Smooth muscle cell (in vitro differentiated cells): Measurements from ENCODE around the gene SPTBN5. TPM values are rescaled to one million over a fixed set of nuclear protein-coding genes. Genes with fewer than 3 reads are reported as not detected.

Source experiments
- DNase-seq: peaks from one replicate; lab custom pipeline; 2025; ENCODE audit not compliant: unreplicated experiment; lab: John Stamatoyannopoulos, UW
- H2AFZ ChIP-seq: fragments of 200-600 bp; sonication (generic); 2 replicates; pipeline ENCODE4 v1.6.0; 2016; ENCODE audit warnings: antibody characterized with exemption, low read depth, mild to moderate bottlenecking
- H3F3A ChIP-seq: fragments of 200-600 bp; sonication (generic); 2 replicates; pipeline ENCODE4 v1.6.0; 2017; ENCODE audit warnings: antibody characterized with exemption, low read depth
- H3K27ac ChIP-seq: fragments of 200-600 bp; sonication (generic); 2 replicates; pipeline ENCODE4 v1.5.1; 2016; ENCODE audit warnings: low read depth, mild to moderate bottlenecking
- H3K27me3 ChIP-seq: fragments of 200-600 bp; sonication (generic); 2 replicates; pipeline ENCODE4 v1.6.1; 2016; ENCODE audit warnings: low read depth, mild to moderate bottlenecking
- H3K36me3 ChIP-seq: fragments of 200-600 bp; sonication (generic); 2 replicates; pipeline ENCODE4 v1.5.1; 2016; ENCODE audit warnings: low read depth
- H3K4me1 ChIP-seq: fragments of 200-600 bp; sonication (generic); 2 replicates; pipeline ENCODE4 v1.5.1; 2016; ENCODE audit warnings: low read depth
- H3K4me2 ChIP-seq: fragments of 200-600 bp; sonication (generic); 2 replicates; pipeline ENCODE4 v1.6.0; 2016; ENCODE audit warnings: mild to moderate bottlenecking
- H3K4me3 ChIP-seq: fragments of 200-600 bp; sonication (generic); 2 replicates; pipeline ENCODE4 v1.5.1; 2016; ENCODE audit warnings: mild to moderate bottlenecking
- H3K79me2 ChIP-seq: fragments of 200-600 bp; sonication (generic); 2 replicates; pipeline ENCODE4 v1.6.0; 2016; ENCODE audit warnings: low read depth, mild to moderate bottlenecking
- H3K9ac ChIP-seq: fragments of 200-600 bp; sonication (generic); 2 replicates; pipeline ENCODE4 v1.6.0; 2016; ENCODE audit warnings: low read depth
- H3K9me3 ChIP-seq: fragments of 200-600 bp; sonication (generic); replicated peaks from 2 replicates; pipeline ENCODE4 v1.5.1; 2016; ENCODE audit warnings: low read depth
- H4K20me1 ChIP-seq: fragments of 200-600 bp; sonication (generic); 2 replicates; pipeline ENCODE4 v1.6.0; 2016; ENCODE audit warnings: low read depth
- WGBS: methylation state at CpG from one replicate; pipeline ENCODE4 v1.1.7; 2016; ENCODE audit warnings: low lambda C conversion rate; 5-methylcytosine and 5-hydroxymethylcytosine counted together
- polyA plus RNA-seq: library from polyadenylated mRNA; unstranded; fragments of >200 nt; fragmentation: Nextera tagmentation; extraction: Ambion mirVana; gene quantifications from 2 replicates; pipeline ENCODE4 v1.2.1, GENCODE V29; 2016
- total RNA-seq: library from RNA; depleted of rRNA; stranded (reverse); fragments of >200 nt; gene quantifications from 2 replicates; pipeline ENCODE4 v1.2.3, GENCODE V29; 2014
- TF ChIP-seq, protein P1 (sequence below): fragments of 200-600 bp; sonication (generic); IDR thresholded peaks from 2 replicates; pipeline ENCODE4 v1.5.1; 2017; ENCODE audit warnings: borderline replicate concordance, mild to moderate bottlenecking, antibody characterized with exemption; ENCODE audit not compliant: insufficient read depth, poor library complexity, severe bottlenecking

The SPTBN5 gene
- total and polyA plus RNA-seq, 2 experiments from 2014 or later = 0.04 to 0.08 TPM

DNA sequence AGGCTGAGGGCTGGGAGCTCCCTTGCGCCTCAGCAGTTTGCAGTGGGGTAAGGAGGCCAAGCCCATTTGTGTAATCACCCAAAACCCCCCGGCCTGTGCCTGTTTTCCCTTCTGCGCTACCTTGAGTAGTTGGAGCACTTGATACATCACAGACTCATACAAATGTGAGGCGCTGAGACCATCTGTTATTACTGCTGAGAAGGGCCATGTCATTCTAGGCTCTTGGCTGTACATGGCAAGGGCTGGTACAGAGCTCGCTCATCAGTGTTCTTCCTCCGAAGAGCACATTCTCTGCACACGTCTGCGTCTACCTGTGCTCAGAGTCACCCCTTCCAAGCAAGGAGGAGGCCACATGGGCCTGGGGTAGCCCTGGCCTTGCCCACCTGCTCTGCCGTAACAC is 45.9 kb downstream of the SPTBN5 start:
- Histone ChIP-seq H3K9me3 (no peaks in the 10 kb centered on the region), H3K36me3 (no peaks in the 10 kb centered on the region), H3K27me3 (no peaks in the 10 kb centered on the region), H4K20me1 (no peaks in the 10 kb centered on the region), H3F3A (no peaks in the 10 kb centered on the region), H3K79me2 (no peaks in the 10 kb centered on the region), H2AFZ (no peak overlapping the region), H3K9ac (no peak overlapping the region), H3K27ac (no peak overlapping the region), H3K4me2 (no peak overlapping the region), H3K4me3 (no peak overlapping the region), H3K4me1 (no peaks in the 10 kb centered on the region)
- 95% methylated on average over 9 of the region's 9 CpGs for WGBS
- TF ChIP-seq, protein P1, sequence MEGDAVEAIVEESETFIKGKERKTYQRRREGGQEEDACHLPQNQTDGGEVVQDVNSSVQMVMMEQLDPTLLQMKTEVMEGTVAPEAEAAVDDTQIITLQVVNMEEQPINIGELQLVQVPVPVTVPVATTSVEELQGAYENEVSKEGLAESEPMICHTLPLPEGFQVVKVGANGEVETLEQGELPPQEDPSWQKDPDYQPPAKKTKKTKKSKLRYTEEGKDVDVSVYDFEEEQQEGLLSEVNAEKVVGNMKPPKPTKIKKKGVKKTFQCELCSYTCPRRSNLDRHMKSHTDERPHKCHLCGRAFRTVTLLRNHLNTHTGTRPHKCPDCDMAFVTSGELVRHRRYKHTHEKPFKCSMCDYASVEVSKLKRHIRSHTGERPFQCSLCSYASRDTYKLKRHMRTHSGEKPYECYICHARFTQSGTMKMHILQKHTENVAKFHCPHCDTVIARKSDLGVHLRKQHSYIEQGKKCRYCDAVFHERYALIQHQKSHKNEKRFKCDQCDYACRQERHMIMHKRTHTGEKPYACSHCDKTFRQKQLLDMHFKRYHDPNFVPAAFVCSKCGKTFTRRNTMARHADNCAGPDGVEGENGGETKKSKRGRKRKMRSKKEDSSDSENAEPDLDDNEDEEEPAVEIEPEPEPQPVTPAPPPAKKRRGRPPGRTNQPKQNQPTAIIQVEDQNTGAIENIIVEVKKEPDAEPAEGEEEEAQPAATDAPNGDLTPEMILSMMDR = no peak
- DNase-seq = no peak

DNA sequence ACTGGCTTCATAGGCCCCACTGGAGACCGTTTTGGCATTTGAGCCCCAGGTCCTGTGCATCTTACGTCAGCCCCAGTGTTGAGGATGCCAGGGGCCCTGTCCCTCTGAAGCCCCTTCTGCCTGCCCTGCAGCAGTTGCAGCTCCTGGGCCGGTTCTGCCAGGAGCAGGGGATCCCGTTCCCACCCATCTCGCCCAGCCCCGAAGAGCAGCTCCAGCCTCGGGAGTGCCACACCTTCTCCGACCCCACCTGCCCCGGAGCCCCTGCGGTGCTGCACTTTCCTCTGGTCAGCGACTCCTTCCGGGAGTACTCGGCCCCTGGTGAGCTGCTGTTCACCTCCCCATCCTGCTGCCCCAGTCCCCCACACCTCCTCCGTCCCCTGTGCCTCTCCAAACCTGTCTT is 46.6 kb downstream of the SPTBN5 start:
- no peaks in the 10 kb centered on the region for H3K36me3 ChIP-seq
- no peak overlapping the region for H3K9ac ChIP-seq
- H3K4me2 ChIP-seq = no peak overlapping the region
- DNase-seq = no peak
- 92% methylated on average over 11 of the region's 14 CpGs for WGBS
- no peak overlapping the region for H3K4me3 ChIP-seq
- no peaks in the 10 kb centered on the region for H3K27me3 ChIP-seq
- TF ChIP-seq, protein P1 = no peak
- H4K20me1 ChIP-seq = no peaks in the 10 kb centered on the region
- no peak overlapping the region for H3K27ac ChIP-seq
- no peaks in the 10 kb centered on the region for H3K79me2 ChIP-seq
- no peaks in the 10 kb centered on the region for H3K4me1 ChIP-seq
- no peaks in the 10 kb centered on the region for H3K9me3 ChIP-seq
- H2AFZ ChIP-seq = no peak overlapping the region
- H3F3A ChIP-seq = no peaks in the 10 kb centered on the region

DNA sequence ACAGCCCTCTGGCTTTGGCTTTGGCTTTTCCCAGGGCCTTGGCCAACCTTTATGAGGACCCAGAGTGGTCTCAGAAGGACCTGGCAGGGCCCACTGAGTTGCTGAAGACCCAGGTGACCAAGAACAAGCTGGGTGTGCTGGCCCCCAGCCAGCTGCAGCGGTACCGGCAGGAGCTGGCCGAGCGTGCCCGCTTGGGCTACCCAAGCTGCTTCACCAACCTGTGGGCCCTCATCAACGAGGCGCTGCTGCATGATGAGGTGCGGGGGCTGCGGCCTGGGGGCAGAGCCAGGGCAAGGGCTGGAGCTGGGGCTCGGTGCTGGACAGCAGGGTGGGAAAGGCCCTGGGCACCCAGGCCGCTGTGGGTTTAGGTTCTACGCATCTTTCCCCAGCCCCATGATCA is 49.0 kb downstream of the SPTBN5 start:
- no peaks in the 10 kb centered on the region for H3F3A ChIP-seq
- no peaks in the 10 kb centered on the region for H3K9me3 ChIP-seq
- WGBS = 90% methylated on average over 12 of the region's 12 CpGs
- no peak overlapping the region for H2AFZ ChIP-seq
- H3K9ac ChIP-seq = no peak overlapping the region
- TF ChIP-seq, protein P1 = no peak
- H3K4me2 ChIP-seq = no peak overlapping the region
- H3K36me3 ChIP-seq = no peaks in the 10 kb centered on the region
- H3K27ac ChIP-seq = no peak overlapping the region
- H4K20me1 ChIP-seq = no peaks in the 10 kb centered on the region
- H3K27me3 ChIP-seq = no peaks in the 10 kb centered on the region
- H3K4me3 ChIP-seq = no peak overlapping the region
- DNase-seq = no peak
- H3K4me1 ChIP-seq = no peaks in the 10 kb centered on the region
- H3K79me2 ChIP-seq = no peaks in the 10 kb centered on the region

DNA sequence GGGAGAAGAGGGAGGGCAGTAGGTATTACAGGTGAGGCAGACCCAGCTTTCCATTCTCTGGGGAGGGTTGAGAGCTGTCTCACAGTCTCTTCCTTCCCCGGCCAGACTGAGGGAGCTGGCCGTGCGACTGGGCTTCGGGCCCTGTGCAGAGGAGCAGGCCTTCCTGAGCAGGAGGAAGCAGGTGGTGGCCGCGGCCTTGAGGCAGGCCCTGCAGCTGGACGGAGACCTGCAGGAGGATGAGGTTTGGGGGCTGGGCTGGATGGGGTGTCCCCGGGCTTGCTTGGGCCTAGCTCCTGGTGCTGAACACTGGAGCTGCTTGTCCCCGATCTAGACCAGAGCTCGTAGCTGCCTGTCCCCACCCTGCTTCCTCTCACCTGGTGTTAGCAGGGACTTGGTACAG is 50.3 kb downstream of the SPTBN5 start:
- Histone ChIP-seq H2AFZ (no peak overlapping the region), H3K4me1 (no peaks in the 10 kb centered on the region), H3K9me3 (no peaks in the 10 kb centered on the region), H3K9ac (no peak overlapping the region), H3K27ac (no peak overlapping the region), H3K79me2 (no peaks in the 10 kb centered on the region), H3K4me2 (no peak overlapping the region), H3F3A (no peaks in the 10 kb centered on the region), H4K20me1 (no peaks in the 10 kb centered on the region), H3K27me3 (no peaks in the 10 kb centered on the region), H3K4me3 (no peak overlapping the region), H3K36me3 (no peaks in the 10 kb centered on the region)
- no peak for DNase-seq
- TF ChIP-seq, protein P1 = no peak
- WGBS = 87% methylated on average over 10 of the region's 10 CpGs
